GM21360 (cell line): ENCODE data around the gene JAGN1.
"Not testable (repeated sequence)": the region's sequence is repeated elsewhere in the genome, so short reads cannot be mapped to it uniquely, and the experiment has no call there.

ENCODE experiments used
- ATAC-seq: cut with Tn5 transposase; IDR thresholded peaks from one replicate; pipeline ENCODE4 v1.9.1; 2021; ENCODE audit warnings: mild to moderate bottlenecking, moderate library complexity; ENCODE audit not compliant: unreplicated experiment

Gene JAGN1

GRCh38 chr3:9866639-9867038 lies 23.8 kb upstream of the JAGN1 start:
- ATAC-seq: no peak

- ATAC-seq: no peak
Measured at GRCh38 chr3:9867106-9867505, 23.3 kb upstream of the JAGN1 start.

- ATAC-seq: no peak
Measured at GRCh38 chr3:9869955-9870354, 20.5 kb upstream of the JAGN1 start.

- no peak for ATAC-seq
Measured at GRCh38 chr3:9870978-9871377, 19.4 kb upstream of the JAGN1 start.

- not testable (repeated sequence) for ATAC-seq
Measured at GRCh38 chr3:9872067-9872466, 18.3 kb upstream of the JAGN1 start.

GRCh38 chr3:9875448-9875847 lies 15.0 kb upstream of the JAGN1 start:
- no peak for ATAC-seq

GRCh38 chr3:9876255-9876654 lies 14.2 kb upstream of the JAGN1 start:
- ATAC-seq: not testable (repeated sequence)

GRCh38 chr3:9876991-9877390 lies 13.4 kb upstream of the JAGN1 start:
- no peak for ATAC-seq

- ATAC-seq: no peak
Measured at GRCh38 chr3:9878700-9879099, 11.7 kb upstream of the JAGN1 start.

GRCh38 chr3:9879830-9880549 lies 10.4 kb upstream of the JAGN1 start, which contains the start of gene CIDEC:
Gene CIDEC, minus strand, starts transcription at chr3:9880253. Its CDS starts 1,767 bp downstream, at chr3:9878486.
- ATAC-seq: no peak

- no peak for ATAC-seq
Measured at GRCh38 chr3:9881441-9881840, 9.0 kb upstream of the JAGN1 start.

- ATAC-seq: no peak
Measured at GRCh38 chr3:9883706-9884554, 6.5 kb upstream of the JAGN1 start.

GRCh38 chr3:9884555-9885165 lies 5.8 kb upstream of the JAGN1 start:
- ATAC-seq: no peak

- ATAC-seq: no peak
Measured at GRCh38 chr3:9886328-9886727, 4.1 kb upstream of the JAGN1 start.

- no peak for ATAC-seq
Measured at GRCh38 chr3:9887480-9887879, 2.9 kb upstream of the JAGN1 start.

GRCh38 chr3:9888540-9888939 lies 1.9 kb upstream of the JAGN1 start:
- no peak for ATAC-seq

GRCh38 chr3:9889405-9889804 lies 1.0 kb upstream of the JAGN1 start:
- ATAC-seq: no peak

- no peak for ATAC-seq
Measured at GRCh38 chr3:9891072-9891622, 737 bp downstream of the JAGN1 start.

GRCh38 chr3:9893739-9894138 lies 3.3 kb downstream of the JAGN1 start:
- no peak for ATAC-seq

GRCh38 chr3:9895715-9896114 lies 5.3 kb downstream of the JAGN1 start:
- not testable (repeated sequence) for ATAC-seq

GRCh38 chr3:9896755-9897407 lies 6.5 kb downstream of the JAGN1 start:
- ATAC-seq: not testable (repeated sequence)
